AG04449 (cell line): ENCODE data around the gene SORBS2.

Experiments used
- CTCF ChIA-PET: fragments of 350-600 bp; formaldehyde crosslinking; extraction: SDS; loops from one replicate; lab custom pipeline; 2021; ENCODE audit warnings: antibody characterized with exemption; lab: Yijun Ruan, JAX
- POLR2A ChIA-PET: fragments of 400-600, 350-600 bp; formaldehyde crosslinking; extraction: SDS; loops from one replicate; lab custom pipeline; 2020; ENCODE audit warnings: antibody characterized with exemption, inconsistent platforms; lab: Yijun Ruan, JAX
- DNase-seq: peaks from one replicate; pipeline ENCODE4 v3.0.0-alpha.2; 2010; ENCODE audit warnings: low read depth, low spot score
- H3K4me3 ChIP-seq: 2 replicates; pipeline ENCODE4 v1.5.1; 2011; ENCODE audit warnings: low read depth, mild to moderate bottlenecking, control low read depth, low read length
- CTCF ChIP-seq: IDR thresholded peaks from one replicate; pipeline ENCODE4 v1.5.1; 2011; ENCODE audit warnings: mild to moderate bottlenecking, moderate library complexity, low read length, control low read depth, inconsistent platforms; ENCODE audit not compliant: insufficient read depth; ENCODE audit errors: missing control alignments

Gene SORBS2

GRCh38 chr4:185677637-185678314 is 134.2 kb downstream of the SORBS2 start:
- POLR2A ChIA-PET: no interaction called here
- TF ChIP-seq CTCF: no peak
- DNase-seq: no peak
- H3K4me3 ChIP-seq: no peak overlapping the region
- CTCF ChIA-PET: no interaction called here

- TF ChIP-seq CTCF: no peak
- ChIA-PET CTCF (no interaction called here), POLR2A (no interaction called here)
- DNase-seq: no peak
- H3K4me3 ChIP-seq: no peak overlapping the region
Observed at GRCh38 chr4:185672618-185673017, 139.4 kb downstream of the SORBS2 start.

- H3K4me3 ChIP-seq: no peak overlapping the region
- TF ChIP-seq CTCF: no peak
- ChIA-PET POLR2A (no interaction called here), CTCF (interaction anchor here (1.0 kb wide), 1 partner anchor 349 kb away, joined by 3 read pairs; no protein-coding TSS in a partner anchor)
- DNase-seq: no peak
Observed at GRCh38 chr4:185672151-185672550, 139.8 kb downstream of the SORBS2 start.

GRCh38 chr4:185671496-185671895 is 140.5 kb downstream of the SORBS2 start:
- TF ChIP-seq CTCF: no peak
- no peak overlapping the region for H3K4me3 ChIP-seq
- DNase-seq: no peak
- POLR2A ChIA-PET: no interaction called here
- CTCF ChIA-PET: interaction anchor here (0.6 to 1.0 kb wide), 2 partner anchors 57 to 350 kb away, joined by 3 read pairs; no protein-coding TSS in a partner anchor

- DNase-seq: no peak
- H3K4me3 ChIP-seq: no peak overlapping the region
- CTCF ChIA-PET: interaction anchor here (0.6 kb wide), 1 partner anchor 57 kb away, joined by 3 read pairs; no protein-coding TSS in a partner anchor
- TF ChIP-seq CTCF: no peak
- POLR2A ChIA-PET: no interaction called here
Observed at GRCh38 chr4:185671066-185671465, 140.9 kb downstream of the SORBS2 start.

GRCh38 chr4:185669288-185669687 is 142.7 kb downstream of the SORBS2 start:
- no peak for DNase-seq
- no peak for TF ChIP-seq CTCF
- POLR2A ChIA-PET: no interaction called here
- H3K4me3 ChIP-seq: no peak overlapping the region
- CTCF ChIA-PET: interaction anchor here (1.0 kb wide), 1 partner anchor 16 kb away, joined by 3 read pairs; no protein-coding TSS in a partner anchor
